Measurements from ENCODE around the gene PADI2.

Gene PADI2

GRCh38 chr1:17018849-17019248 lies 100.4 kb downstream of the PADI2 start:
- DNase-seq (ENCODE audit: low read depth): no peak

DNA sequence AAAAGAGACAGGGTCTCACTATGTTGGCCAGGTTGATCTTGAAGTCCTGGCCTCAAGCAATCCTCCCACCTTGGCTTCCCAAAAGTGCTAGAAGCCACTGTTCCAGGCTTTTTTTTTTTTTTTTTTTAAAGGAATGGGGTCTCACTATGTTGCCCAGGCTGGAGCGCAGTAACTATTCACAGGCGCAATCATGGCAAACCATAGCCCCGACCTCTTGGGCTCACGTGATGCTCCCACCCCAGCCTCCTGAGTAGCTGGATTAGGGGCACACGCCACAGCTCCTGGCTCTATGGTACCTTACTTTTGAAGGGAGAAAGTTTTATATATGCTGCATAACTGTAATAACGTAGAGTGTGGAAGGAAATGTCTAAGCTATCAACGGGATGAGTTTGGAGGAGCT lies 101.8 kb downstream of the PADI2 start:
- no peak for DNase-seq (ENCODE audit: low read depth)
